PC-3 (cell line): Measurements from ENCODE around the gene MRTFA.
"Not testable (repeated sequence)": the region's sequence is repeated elsewhere in the genome, so short reads cannot be mapped to it uniquely, and the experiment has no call there.

Source experiments
- CTCF ChIP-seq: fragments of 300-600 bp; sonication (generic); conservative IDR thresholded peaks from 2 replicates; pipeline ENCODE4 v1.5.1; 2017; ENCODE audit warnings: antibody characterized with exemption, low read depth, mild to moderate bottlenecking, low read length
- EZH2phosphoT487 ChIP-seq: fragments of 300-600 bp; sonication (generic); IDR thresholded peaks from 2 replicates; pipeline ENCODE4 v1.6.1; 2018; ENCODE audit warnings: mild to moderate bottlenecking, antibody characterized with exemption, low read length, borderline replicate concordance

GRCh38 chr22:40656651-40657050 lies 20.1 kb upstream of the MRTFA start:
- TF ChIP-seq CTCF, EZH2phosphoT487: not testable (repeated sequence)
